Nephron (organoid): ENCODE measurements around the gene PEX11G.

ENCODE experiments used
- H3K27ac Mint-ChIP-seq, 3 experiments: 2 replicates each; pipeline ENCODE4 v1.8.0; 2020; ENCODE audit warnings: mixed read lengths in 3 of 3, mild to moderate bottlenecking in 2 of 3, moderate library complexity in 1 of 3
- H3K27me3 Mint-ChIP-seq: 2 replicates; pipeline ENCODE4 v1.8.0; 2021; ENCODE audit warnings: low read depth, mild to moderate bottlenecking, moderate library complexity, mixed read lengths
- H3K36me3 Mint-ChIP-seq: 2 replicates; pipeline ENCODE4 v1.8.0; 2020; ENCODE audit warnings: low read depth, mixed read lengths
- H3K4me1 Mint-ChIP-seq: 2 replicates; pipeline ENCODE4 v1.8.0; 2020; ENCODE audit warnings: mixed read lengths
- H3K4me3 Mint-ChIP-seq, 3 experiments: 2 replicates each; pipeline ENCODE4 v1.8.0; 2020; ENCODE audit warnings: mild to moderate bottlenecking in 3 of 3, mixed read lengths in 3 of 3, moderate library complexity in 2 of 3
- H3K9me3 Mint-ChIP-seq: 2 replicates; pipeline ENCODE4 v1.8.0; 2020; ENCODE audit warnings: mixed read lengths
- TF ChIP-seq, protein P1 (sequence below), 3 experiments: fragments of 200-600 bp; sonication (generic); IDR thresholded peaks; one replicate each; pipeline ENCODE4 v1.5.0; 2021; ENCODE audit warnings: antibody characterized with exemption in 3 of 3; ENCODE audit not compliant: unreplicated experiment in 3 of 3

Gene PEX11G

DNA sequence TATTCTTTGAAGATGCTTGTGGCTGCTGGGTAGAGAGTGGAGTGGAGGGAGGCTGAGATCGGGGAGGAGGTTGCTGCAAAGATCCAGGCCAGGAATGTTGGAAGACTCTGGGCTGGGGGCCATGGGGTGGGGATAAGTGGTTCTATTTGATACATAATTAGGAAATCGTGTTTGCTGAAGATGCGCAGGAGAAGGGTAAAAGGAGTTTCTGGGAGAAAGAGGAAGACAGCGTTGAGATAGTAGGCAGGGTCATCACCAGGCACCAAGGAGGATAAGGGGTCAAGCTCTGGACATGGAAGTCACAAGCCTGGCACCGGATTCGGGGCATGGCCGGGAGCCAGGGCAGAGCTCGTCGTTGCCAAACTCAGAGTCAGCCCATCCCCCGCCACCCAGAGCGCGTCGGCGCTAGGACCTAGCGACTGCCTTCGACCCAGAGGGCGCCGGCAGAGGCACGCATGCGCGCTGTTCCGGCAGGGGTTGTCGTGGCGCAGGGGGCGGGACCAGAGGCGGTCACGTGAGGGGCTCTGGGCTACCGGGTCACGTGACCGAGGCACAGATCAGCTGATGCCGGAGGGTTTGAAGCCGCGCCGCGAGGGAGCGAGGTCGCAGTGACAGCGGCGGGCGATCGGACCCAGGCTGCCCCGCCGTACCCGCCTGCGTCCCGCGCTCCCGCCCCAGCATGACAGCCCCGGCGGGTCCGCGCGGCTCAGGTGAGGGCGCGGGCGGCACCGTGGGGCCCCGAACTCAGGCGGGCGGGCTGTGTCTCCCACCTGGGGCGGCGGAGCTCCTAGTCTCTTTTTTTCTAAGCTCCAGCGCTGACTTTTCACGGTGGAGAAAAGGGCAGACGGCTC, 33.5 kb upstream of the PEX11G start, which contains the start of gene MCOLN1:
Gene MCOLN1 (plus strand): TSS at position 553 of the 851 bp plus-strand sequence. CDS start 127 bp downstream, at position 680.
- H3K27ac Mint-ChIP-seq, result peak within 1 kb of the TSS; percentile 83 to 90 (median 85)
- no peaks in the 10 kb centered on the region for H3K27me3 Mint-ChIP-seq
- H3K4me1 Mint-ChIP-seq, result peaks cover 12% of the 10 kb centered on the region
- H3K36me3 Mint-ChIP-seq, result peaks cover 19% of the 10 kb centered on the region
- H3K9me3 Mint-ChIP-seq, result no peaks in the 10 kb centered on the region
- TF ChIP-seq, protein P1, sequence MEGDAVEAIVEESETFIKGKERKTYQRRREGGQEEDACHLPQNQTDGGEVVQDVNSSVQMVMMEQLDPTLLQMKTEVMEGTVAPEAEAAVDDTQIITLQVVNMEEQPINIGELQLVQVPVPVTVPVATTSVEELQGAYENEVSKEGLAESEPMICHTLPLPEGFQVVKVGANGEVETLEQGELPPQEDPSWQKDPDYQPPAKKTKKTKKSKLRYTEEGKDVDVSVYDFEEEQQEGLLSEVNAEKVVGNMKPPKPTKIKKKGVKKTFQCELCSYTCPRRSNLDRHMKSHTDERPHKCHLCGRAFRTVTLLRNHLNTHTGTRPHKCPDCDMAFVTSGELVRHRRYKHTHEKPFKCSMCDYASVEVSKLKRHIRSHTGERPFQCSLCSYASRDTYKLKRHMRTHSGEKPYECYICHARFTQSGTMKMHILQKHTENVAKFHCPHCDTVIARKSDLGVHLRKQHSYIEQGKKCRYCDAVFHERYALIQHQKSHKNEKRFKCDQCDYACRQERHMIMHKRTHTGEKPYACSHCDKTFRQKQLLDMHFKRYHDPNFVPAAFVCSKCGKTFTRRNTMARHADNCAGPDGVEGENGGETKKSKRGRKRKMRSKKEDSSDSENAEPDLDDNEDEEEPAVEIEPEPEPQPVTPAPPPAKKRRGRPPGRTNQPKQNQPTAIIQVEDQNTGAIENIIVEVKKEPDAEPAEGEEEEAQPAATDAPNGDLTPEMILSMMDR (IDR thresholded peaks at IDR 0.05; ENCODE audit: unreplicated experiment in 3 of 3), result no peak
- H3K4me3 Mint-ChIP-seq, result peak within 1 kb of the TSS; percentile 82 to 88 (median 85)

DNA sequence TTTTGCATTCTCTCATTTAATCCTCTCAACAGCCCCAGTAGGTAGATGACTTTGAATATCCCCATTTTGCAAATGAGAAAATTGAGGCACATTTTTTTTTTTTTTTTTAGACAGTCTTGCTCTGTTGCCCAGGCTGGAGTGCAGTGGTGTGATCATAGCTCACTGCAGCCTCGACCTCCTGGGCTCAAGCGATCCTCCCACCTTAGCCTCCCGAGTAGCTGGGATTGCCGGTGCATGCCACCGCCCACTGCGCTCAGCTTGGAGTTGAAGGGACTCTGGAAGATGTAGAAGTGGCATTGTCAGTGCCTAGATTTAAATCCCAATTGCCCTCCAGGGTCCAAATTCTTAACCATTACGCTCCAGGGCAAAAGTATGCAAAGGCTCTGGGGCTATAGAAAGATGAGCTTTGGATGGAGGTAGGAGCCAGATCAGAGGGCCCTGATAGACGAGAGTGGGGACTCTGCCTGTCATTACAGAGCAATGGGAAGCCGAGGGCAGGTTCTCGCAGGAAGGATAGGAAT, 32.8 kb upstream of the PEX11G start:
- H3K4me1 Mint-ChIP-seq, result peaks cover 19% of the 10 kb centered on the region
- H3K27ac Mint-ChIP-seq, result peak overlapping the region; percentile 83 to 90 (median 85)
- H3K36me3 Mint-ChIP-seq, result peaks cover 19% of the 10 kb centered on the region
- H3K4me3 Mint-ChIP-seq, result peak overlapping the region; percentile 79 to 88 (median 85)
- H3K27me3 Mint-ChIP-seq, result no peaks in the 10 kb centered on the region
- no peaks in the 10 kb centered on the region for H3K9me3 Mint-ChIP-seq
- TF ChIP-seq, protein P1 (IDR thresholded peaks at IDR 0.05; ENCODE audit: unreplicated experiment in 3 of 3), result no peak

DNA sequence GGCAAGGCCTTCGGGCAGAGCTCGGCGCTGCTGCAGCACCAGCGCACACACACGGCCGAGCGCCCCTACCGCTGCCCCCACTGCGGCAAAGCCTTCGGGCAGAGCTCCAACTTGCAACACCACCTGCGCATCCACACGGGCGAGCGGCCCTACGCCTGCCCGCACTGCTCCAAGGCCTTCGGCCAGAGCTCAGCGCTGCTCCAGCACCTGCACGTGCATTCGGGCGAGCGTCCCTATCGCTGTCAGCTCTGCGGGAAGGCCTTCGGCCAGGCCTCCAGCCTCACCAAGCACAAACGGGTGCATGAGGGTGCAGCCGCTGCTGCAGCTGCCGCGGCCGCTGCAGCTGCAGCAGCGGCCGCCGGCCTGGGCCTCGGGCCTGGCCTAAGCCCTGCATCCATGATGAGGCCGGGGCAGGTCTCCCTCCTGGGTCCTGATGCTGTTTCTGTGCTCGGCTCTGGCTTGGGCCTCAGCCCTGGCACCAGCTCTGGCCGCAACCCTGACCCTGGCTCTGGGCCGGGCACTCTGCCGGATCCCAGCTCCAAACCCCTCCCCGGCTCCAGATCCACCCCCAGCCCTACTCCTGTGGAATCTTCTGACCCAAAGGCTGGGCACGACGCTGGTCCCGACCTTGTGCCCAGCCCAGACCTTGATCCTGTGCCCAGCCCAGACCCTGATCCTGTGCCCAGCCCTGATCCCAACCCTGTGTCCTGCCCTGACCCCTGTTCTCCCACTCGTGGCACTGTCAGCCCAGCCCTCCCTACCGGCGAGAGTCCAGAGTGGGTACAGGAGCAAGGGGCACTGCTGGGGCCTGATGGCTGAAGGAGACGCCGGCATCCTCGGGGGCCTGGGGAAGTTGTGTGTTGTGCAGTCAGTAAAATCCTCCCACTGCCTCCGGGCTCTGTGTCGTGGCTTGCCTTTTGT, 31.6 kb upstream of the PEX11G start:
- TF ChIP-seq, protein P1 (IDR thresholded peaks at IDR 0.05; ENCODE audit: unreplicated experiment in 3 of 3), result no peak
- Mint-ChIP-seq H3K36me3 (peaks cover 19% of the 10 kb centered on the region), H3K4me3 (no peak overlapping the region), H3K27ac (no peak overlapping the region), H3K4me1 (peaks cover 23% of the 10 kb centered on the region), H3K27me3 (peaks cover 4% of the 10 kb centered on the region), H3K9me3 (no peaks in the 10 kb centered on the region)

DNA sequence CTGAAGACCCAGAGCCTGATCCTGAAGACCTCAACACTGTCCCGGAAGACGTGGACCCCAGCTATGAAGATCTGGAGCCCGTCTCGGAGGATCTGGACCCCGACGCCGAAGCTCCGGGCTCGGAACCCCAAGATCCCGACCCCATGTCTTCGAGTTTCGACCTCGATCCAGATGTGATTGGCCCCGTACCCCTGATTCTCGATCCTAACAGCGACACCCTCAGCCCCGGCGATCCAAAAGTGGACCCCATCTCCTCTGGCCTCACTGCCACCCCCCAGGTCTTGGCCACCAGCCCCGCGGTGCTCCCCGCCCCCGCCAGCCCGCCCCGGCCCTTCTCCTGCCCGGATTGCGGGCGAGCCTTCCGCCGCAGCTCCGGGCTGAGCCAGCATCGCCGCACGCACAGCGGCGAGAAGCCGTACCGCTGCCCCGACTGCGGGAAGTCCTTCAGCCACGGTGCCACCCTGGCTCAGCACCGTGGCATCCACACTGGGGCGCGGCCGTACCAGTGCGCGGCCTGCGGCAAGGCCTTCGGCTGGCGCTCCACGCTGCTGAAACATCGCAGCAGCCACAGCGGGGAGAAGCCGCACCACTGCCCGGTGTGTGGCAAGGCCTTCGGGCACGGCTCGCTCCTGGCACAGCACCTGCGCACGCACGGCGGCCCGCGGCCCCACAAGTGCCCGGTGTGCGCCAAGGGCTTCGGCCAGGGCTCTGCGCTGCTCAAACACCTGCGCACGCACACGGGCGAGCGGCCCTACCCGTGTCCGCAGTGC, 30.7 kb upstream of the PEX11G start:
- peaks cover 19% of the 10 kb centered on the region for H3K36me3 Mint-ChIP-seq
- H3K27ac Mint-ChIP-seq, result peak overlapping the region; percentile 23 to 61 (median 46)
- TF ChIP-seq, protein P1 (IDR thresholded peaks at IDR 0.05; ENCODE audit: unreplicated experiment in 3 of 3), result no peak
- peaks cover 5% of the 10 kb centered on the region for H3K27me3 Mint-ChIP-seq
- no peaks in the 10 kb centered on the region for H3K9me3 Mint-ChIP-seq
- H3K4me3 Mint-ChIP-seq, result peak overlapping the region; percentile 69 to 77 (median 75)
- H3K4me1 Mint-ChIP-seq, result peaks cover 31% of the 10 kb centered on the region

DNA sequence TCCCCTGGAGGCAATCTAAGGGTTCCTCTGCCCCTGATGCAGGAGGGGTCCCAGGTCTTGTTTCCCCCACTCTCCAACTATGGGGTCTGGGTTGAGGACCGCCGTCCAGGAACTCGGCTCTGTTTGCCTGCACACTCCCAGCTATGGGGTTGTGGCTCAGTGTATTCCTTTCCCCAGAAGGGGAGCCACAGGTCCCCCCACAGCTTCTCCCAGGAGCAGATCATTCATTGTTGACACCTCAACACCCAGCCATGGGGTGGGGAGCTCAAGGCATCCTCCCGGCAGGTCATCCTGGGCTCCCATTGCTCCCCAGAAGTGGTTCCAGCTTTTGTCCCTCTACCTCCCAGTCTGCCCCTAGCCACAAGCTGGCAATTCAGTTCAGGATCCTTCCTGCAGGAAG, 28.0 kb upstream of the PEX11G start:
- Mint-ChIP-seq H3K27ac (peak overlapping the region; percentile 96 to 99 (median 98)), H3K4me1 (peaks cover 30% of the 10 kb centered on the region), H3K27me3 (peaks cover 5% of the 10 kb centered on the region), H3K4me3 (peak overlapping the region; percentile 90 to 96 (median 94)), H3K36me3 (peaks cover 19% of the 10 kb centered on the region), H3K9me3 (no peaks in the 10 kb centered on the region)
- TF ChIP-seq, protein P1 (IDR thresholded peaks at IDR 0.05; ENCODE audit: unreplicated experiment in 3 of 3), result no peak
